Suprapubic skin (tissue), 4 donors: ENCODE data around the gene ZRSR2. TPM values are rescaled to one million over a fixed set of nuclear protein-coding genes. Genes with fewer than 3 reads are reported as not detected.
"Not testable (repeated sequence)": the region's sequence is repeated elsewhere in the genome, so short reads cannot be mapped to it uniquely, and the experiment has no call there.

Experiments used
- DNase-seq, 2 donors: peaks; one replicate each; pipeline ENCODE4 v3.0.0-alpha.2; 2019; ENCODE audit warnings: low spot score in 2 of 2
- H3K27ac ChIP-seq: fragments of 200-600 bp; sonication (generic); one replicate; pipeline ENCODE4 v1.5.1; 2019
- H3K27me3 ChIP-seq: fragments of 200-600 bp; sonication (generic); one replicate; pipeline ENCODE4 v1.5.1; 2019
- H3K36me3 ChIP-seq: fragments of 200-600 bp; sonication (generic); one replicate; pipeline ENCODE4 v1.5.1; 2019
- H3K4me1 ChIP-seq: fragments of 200-600 bp; sonication (generic); one replicate; pipeline ENCODE4 v1.5.1; 2019
- H3K4me3 ChIP-seq: fragments of 200-600 bp; sonication (generic); one replicate; pipeline ENCODE4 v1.5.1; 2019; ENCODE audit warnings: mild to moderate bottlenecking
- H3K9me3 ChIP-seq: fragments of 200-600 bp; sonication (generic); one replicate; pipeline ENCODE4 v1.5.1; 2019
- CTCF ChIP-seq, 2 donors: fragments of 200-600 bp in 1 of 2; fragments of 450-650 bp in 1 of 2; sonication (generic) in 1 of 2; IDR thresholded peaks; one replicate each; pipeline ENCODE4 v1.5.1; 2016 to 2019; ENCODE audit warnings: antibody characterized with exemption in 2 of 2, mild to moderate bottlenecking in 1 of 2, moderate library complexity in 1 of 2
- EP300 ChIP-seq: sonication (generic); formaldehyde crosslinking; IDR thresholded peaks from one replicate; pipeline ENCODE4 v1.6.1; 2017; ENCODE audit warnings: antibody characterized with exemption
- POLR2A ChIP-seq, 2 donors: fragments of 450-650 bp; IDR thresholded peaks; one replicate each; pipeline ENCODE4 v1.6.1; 2017; ENCODE audit warnings: antibody characterized with exemption in 2 of 2, mild to moderate bottlenecking in 2 of 2, moderate library complexity in 2 of 2
- POLR2AphosphoS5 ChIP-seq, 3 donors: sonication (generic); formaldehyde crosslinking; IDR thresholded peaks; one replicate each; pipeline ENCODE4 v1.6.1; 2017; ENCODE audit warnings: antibody characterized with exemption in 3 of 3
- WGBS: methylation state at CpG from one replicate; pipeline ENCODE4 v1.1.5; 2018; 5-methylcytosine and 5-hydroxymethylcytosine counted together
- total RNA-seq, 4 donors: library from RNA; depleted of rRNA; stranded (reverse); fragments of >200 nt; gene quantifications; one replicate each; pipeline ENCODE4 v1.1.0, GENCODE V29; 2016

ZRSR2 gene, protein sequence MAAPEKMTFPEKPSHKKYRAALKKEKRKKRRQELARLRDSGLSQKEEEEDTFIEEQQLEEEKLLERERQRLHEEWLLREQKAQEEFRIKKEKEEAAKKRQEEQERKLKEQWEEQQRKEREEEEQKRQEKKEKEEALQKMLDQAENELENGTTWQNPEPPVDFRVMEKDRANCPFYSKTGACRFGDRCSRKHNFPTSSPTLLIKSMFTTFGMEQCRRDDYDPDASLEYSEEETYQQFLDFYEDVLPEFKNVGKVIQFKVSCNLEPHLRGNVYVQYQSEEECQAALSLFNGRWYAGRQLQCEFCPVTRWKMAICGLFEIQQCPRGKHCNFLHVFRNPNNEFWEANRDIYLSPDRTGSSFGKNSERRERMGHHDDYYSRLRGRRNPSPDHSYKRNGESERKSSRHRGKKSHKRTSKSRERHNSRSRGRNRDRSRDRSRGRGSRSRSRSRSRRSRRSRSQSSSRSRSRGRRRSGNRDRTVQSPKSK
- 10 to 100 TPM in 1 of 4 donors, 1 to 10 TPM in 3; 2.3 to 11.5 (median 6.1) TPM for total RNA-seq

GRCh38 chrX:15789979-15790768 lies at the start of gene ZRSR2:
Gene ZRSR2, plus strand, starts transcription at chrX:15790484. Its CDS starts 12 bp downstream, at chrX:15790496.
- Histone ChIP-seq H3K27ac (peak within 1 kb of the TSS; percentile 84), H3K4me1 (peaks cover 10% of the 10 kb centered on the region), H3K9me3 (no peaks in the 10 kb centered on the region), H3K4me3 (peak within 1 kb of the TSS; percentile 63), H3K36me3 (no peaks in the 10 kb centered on the region), H3K27me3 (no peaks in the 10 kb centered on the region)
- WGBS, result under 1% methylated on average over 45 of the region's 55 CpGs
- peak; percentile 89 to 90 for DNase-seq
- TF ChIP-seq POLR2AphosphoS5 (IDR thresholded peaks at IDR 0.05) (peak in 2 of 3 donors; percentile 12 to 17), EP300 (no peak), CTCF (IDR thresholded peaks at IDR 0.05) (no peak), POLR2A (IDR thresholded peaks at IDR 0.05) (peak in 1 of 2 donors; percentile 51)

DNA sequence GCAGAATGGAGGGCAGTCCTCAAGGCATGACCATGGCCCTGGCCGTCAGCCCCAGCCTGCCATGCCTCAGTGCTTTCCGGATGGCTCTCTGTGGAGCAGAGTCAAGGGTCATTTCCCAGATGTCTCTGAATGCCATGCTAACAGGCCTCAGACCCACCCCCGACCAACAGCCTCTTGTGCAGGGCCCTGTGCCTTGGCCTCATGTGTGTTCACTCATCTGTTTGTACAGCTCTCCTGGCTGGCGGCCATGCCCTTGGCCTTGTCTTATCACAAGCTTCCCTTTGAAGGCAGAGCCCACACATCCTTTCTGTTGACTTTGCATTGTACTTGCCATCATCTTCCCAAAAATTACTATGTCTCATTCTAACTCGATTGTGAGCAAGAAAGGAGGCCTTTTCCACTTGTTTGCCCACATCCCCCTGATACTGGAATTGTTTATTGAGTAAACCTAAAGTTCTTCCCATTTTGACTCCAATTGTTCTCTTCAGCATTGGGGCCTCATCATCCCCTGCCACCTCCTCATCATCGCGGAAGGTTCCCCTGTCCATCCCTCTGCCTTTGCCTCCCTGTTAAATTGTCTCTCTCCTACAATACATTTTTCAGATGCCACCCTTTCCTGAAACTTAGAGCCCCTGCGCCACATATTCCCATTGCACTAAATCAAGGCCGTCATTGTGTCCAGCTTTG lies 46.0 kb upstream of the ZRSR2 start:
- Histone ChIP-seq H3K27me3 (no peaks in the 10 kb centered on the region), H3K4me3 (no peak overlapping the region), H3K4me1 (peaks cover 4% of the 10 kb centered on the region), H3K36me3 (no peaks in the 10 kb centered on the region), H3K27ac (no peak overlapping the region), H3K9me3 (no peaks in the 10 kb centered on the region)
- no peak for DNase-seq
- TF ChIP-seq POLR2A (IDR thresholded peaks at IDR 0.05) (no peak), POLR2AphosphoS5 (IDR thresholded peaks at IDR 0.05) (no peak), EP300 (no peak), CTCF (IDR thresholded peaks at IDR 0.05) (no peak)
- 92% methylated on average over 9 of the region's 9 CpGs for WGBS

GRCh38 chrX:15745179-15745578 lies 45.1 kb upstream of the ZRSR2 start:
- 88% methylated on average over 4 of the region's 4 CpGs for WGBS
- no peak for TF ChIP-seq POLR2AphosphoS5 (IDR thresholded peaks at IDR 0.05)
- TF ChIP-seq CTCF (IDR thresholded peaks at IDR 0.05), result no peak
- TF ChIP-seq POLR2A (IDR thresholded peaks at IDR 0.05), result no peak
- no peak for TF ChIP-seq EP300
- DNase-seq, result no peak
- H3K4me3 ChIP-seq, result no peak overlapping the region
- H3K4me1 ChIP-seq, result peaks cover 4% of the 10 kb centered on the region
- no peaks in the 10 kb centered on the region for H3K9me3 ChIP-seq
- no peaks in the 10 kb centered on the region for H3K36me3 ChIP-seq
- no peaks in the 10 kb centered on the region for H3K27me3 ChIP-seq
- H3K27ac ChIP-seq, result no peak overlapping the region

DNA sequence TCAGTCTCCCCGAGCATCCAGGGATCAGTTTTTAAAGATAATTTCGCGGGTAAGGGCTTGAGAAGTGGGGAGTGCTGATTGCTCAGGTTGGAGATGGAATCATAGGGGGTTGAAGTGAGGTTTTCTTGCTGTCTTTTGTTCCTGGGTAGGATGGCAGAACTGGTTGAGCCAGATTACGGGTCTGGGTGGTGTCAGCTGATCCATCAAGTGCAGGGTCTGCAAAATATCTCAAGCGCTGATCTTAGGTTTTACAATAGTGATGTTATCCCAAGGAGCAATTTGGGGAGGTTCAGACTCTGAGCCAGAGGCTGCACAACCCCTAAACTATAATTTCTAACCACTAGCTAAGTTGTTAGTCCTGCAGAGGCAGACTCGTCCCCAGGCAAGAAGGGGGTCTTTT lies 43.6 kb upstream of the ZRSR2 start:
- H3K36me3 ChIP-seq, H3K9me3 ChIP-seq, DNase-seq, H3K27ac ChIP-seq, H3K27me3 ChIP-seq, H3K4me3 ChIP-seq: not testable (repeated sequence)
- WGBS, result 76% methylated on average over 6 of the region's 6 CpGs
- H3K4me1 ChIP-seq, result peaks cover 12% of the 10 kb centered on the region

DNA sequence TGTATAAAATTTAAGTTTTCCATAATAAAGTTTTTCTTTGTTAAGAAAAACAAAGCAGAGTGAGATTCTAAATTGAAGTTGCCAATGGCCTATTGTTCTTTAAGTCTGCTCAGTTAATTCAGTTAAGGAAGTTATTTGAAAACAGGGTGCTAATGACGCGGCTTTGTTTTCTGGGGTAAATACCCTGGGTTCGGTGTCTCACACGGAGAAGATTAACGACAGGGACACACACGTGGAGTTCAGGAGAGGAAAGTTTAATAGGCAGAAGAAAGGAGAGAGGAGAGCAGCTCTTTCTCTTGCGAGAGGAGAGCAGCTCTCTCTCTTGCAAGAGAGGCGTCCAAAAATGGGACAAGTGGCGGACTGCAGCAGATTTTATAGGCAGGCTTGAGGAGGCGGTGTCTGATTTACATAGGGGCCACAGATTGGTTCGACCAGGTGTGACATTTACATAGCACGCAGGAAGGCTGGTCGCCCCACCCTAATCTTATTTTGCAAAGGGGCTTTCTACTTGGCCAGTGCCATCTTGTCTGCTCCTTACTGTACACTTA lies 42.6 kb upstream of the ZRSR2 start:
- TF ChIP-seq POLR2AphosphoS5 (IDR thresholded peaks at IDR 0.05) (no peak), CTCF (IDR thresholded peaks at IDR 0.05) (no peak), EP300 (no peak), POLR2A (IDR thresholded peaks at IDR 0.05) (no peak)
- no peaks in the 10 kb centered on the region for H3K36me3 ChIP-seq
- H3K27me3 ChIP-seq, result no peaks in the 10 kb centered on the region
- no peaks in the 10 kb centered on the region for H3K9me3 ChIP-seq
- H3K27ac ChIP-seq, result no peak overlapping the region
- WGBS, result 88% methylated on average over 13 of the region's 13 CpGs
- H3K4me1 ChIP-seq, result peaks cover 12% of the 10 kb centered on the region
- DNase-seq, result no peak
- no peak overlapping the region for H3K4me3 ChIP-seq
